LNCaP clone FGC (cell line): Measurements from ENCODE around the gene ASAP2.

Experiments
- DNase-seq: peaks from one replicate; pipeline ENCODE4 v3.0.0-alpha.2; 2011; ENCODE audit warnings: low read depth
- H3K4me3 ChIP-seq: 2 replicates; pipeline ENCODE4 v1.5.1; 2011; ENCODE audit warnings: mild to moderate bottlenecking, low read depth, low read length, control low read depth
- TF ChIP-seq, protein P1 (sequence below): IDR thresholded peaks from 2 replicates; pipeline ENCODE4 v1.5.1; 2012; ENCODE audit warnings: mild to moderate bottlenecking; ENCODE audit not compliant: control insufficient read depth, insufficient read depth; ENCODE audit errors: extremely low read depth

ASAP2 gene

GRCh38 chr2:9199716-9200632 is 6.6 kb upstream of the ASAP2 start:
- TF ChIP-seq, protein P1, sequence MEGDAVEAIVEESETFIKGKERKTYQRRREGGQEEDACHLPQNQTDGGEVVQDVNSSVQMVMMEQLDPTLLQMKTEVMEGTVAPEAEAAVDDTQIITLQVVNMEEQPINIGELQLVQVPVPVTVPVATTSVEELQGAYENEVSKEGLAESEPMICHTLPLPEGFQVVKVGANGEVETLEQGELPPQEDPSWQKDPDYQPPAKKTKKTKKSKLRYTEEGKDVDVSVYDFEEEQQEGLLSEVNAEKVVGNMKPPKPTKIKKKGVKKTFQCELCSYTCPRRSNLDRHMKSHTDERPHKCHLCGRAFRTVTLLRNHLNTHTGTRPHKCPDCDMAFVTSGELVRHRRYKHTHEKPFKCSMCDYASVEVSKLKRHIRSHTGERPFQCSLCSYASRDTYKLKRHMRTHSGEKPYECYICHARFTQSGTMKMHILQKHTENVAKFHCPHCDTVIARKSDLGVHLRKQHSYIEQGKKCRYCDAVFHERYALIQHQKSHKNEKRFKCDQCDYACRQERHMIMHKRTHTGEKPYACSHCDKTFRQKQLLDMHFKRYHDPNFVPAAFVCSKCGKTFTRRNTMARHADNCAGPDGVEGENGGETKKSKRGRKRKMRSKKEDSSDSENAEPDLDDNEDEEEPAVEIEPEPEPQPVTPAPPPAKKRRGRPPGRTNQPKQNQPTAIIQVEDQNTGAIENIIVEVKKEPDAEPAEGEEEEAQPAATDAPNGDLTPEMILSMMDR: no peak
- H3K4me3 ChIP-seq: no peak overlapping the region
- no peak for DNase-seq

- no peak overlapping the region for H3K4me3 ChIP-seq
- TF ChIP-seq, protein P1: no peak
- no peak for DNase-seq
Observed at GRCh38 chr2:9200633-9201015, 6.0 kb upstream of the ASAP2 start.

GRCh38 chr2:9201185-9201891 is 5.3 kb upstream of the ASAP2 start:
- no peak for DNase-seq
- no peak overlapping the region for H3K4me3 ChIP-seq
- TF ChIP-seq, protein P1: no peak

GRCh38 chr2:9203006-9203405 is 3.6 kb upstream of the ASAP2 start:
- H3K4me3 ChIP-seq: no peak overlapping the region
- TF ChIP-seq, protein P1: no peak
- no peak for DNase-seq

GRCh38 chr2:9203876-9204275 is 2.7 kb upstream of the ASAP2 start:
- TF ChIP-seq, protein P1: no peak
- no peak overlapping the region for H3K4me3 ChIP-seq
- no peak for DNase-seq

DNA sequence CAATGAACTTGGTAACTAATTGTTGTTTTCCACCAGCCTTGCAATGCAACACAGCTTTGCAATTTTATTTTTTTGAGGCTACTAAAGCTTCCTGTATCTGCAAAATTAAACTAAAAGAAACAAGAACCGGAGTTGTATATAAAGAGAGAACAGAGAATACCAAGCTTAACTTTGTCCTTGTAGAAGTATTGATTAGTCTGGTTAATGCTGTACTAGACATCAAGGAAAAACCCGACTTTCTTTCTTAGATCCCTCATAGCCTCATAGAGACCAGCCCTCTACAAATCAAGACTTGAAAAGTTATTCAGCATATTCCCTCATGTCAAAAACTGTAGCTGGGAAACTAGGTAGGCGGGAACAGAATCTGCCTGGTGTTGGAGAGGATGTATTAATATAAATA is 1.7 kb upstream of the ASAP2 start:
- TF ChIP-seq, protein P1: no peak
- H3K4me3 ChIP-seq: no peak overlapping the region

More for the DNA sequence above, 1.7 kb upstream of the ASAP2 start:
- DNase-seq: no peak
